Testis (tissue), 3 donors: ENCODE results near the gene ARF3. TPM values are rescaled to one million over a fixed set of nuclear protein-coding genes. Genes with fewer than 3 reads are reported as not detected.

Source experiments
- DNase-seq: peaks from one replicate; pipeline ENCODE4 v3.0.0-alpha.2; 2019
- H3K27ac ChIP-seq, 2 donors: fragments of 200-600 bp; sonication (generic); one replicate each; pipeline ENCODE4 v1.5.1; 2019
- H3K27me3 ChIP-seq: fragments of 200-600 bp; sonication (generic); one replicate; pipeline ENCODE4 v1.5.1; 2019
- H3K36me3 ChIP-seq: fragments of 200-600 bp; sonication (generic); one replicate; pipeline ENCODE4 v1.5.1; 2017; ENCODE audit warnings: low read depth; ENCODE audit errors: missing control alignments
- H3K4me1 ChIP-seq: fragments of 200-600 bp; sonication (generic); one replicate; pipeline ENCODE4 v1.5.1; 2019
- H3K4me3 ChIP-seq, 2 donors: fragments of 200-600 bp; sonication (generic); one replicate each; pipeline ENCODE4 v1.5.1; 2017 to 2019
- H3K9me3 ChIP-seq: fragments of 200-600 bp; sonication (generic); one replicate; pipeline ENCODE4 v1.5.1; 2017
- CTCF ChIP-seq, 3 experiments: fragments of 450-650 bp in 2 of 3; fragments of 200-600 bp in 1 of 3; sonication (generic) in 1 of 3; IDR thresholded peaks; one replicate each; pipeline ENCODE4 v1.5.1; 2016 to 2019; ENCODE audit warnings: antibody characterized with exemption in 3 of 3, mild to moderate bottlenecking in 2 of 3, moderate library complexity in 1 of 3
- POLR2A ChIP-seq: fragments of 450-650 bp; IDR thresholded peaks from one replicate; pipeline ENCODE4 v1.6.1; 2017; ENCODE audit warnings: antibody characterized with exemption, mild to moderate bottlenecking, moderate library complexity
- WGBS, 2 donors: methylation state at CpG; one replicate each; pipeline ENCODE4 v1.1.5; 2018; 5-methylcytosine and 5-hydroxymethylcytosine counted together
- intact Hi-C: fragments of 100-400 bp; cut with DNase I; formaldehyde crosslinking; loops from one replicate; pipeline ENCODE4 v1.15.1; 2023; ENCODE audit warnings: low total_unique reads
- polyA plus RNA-seq: library from polyadenylated mRNA; stranded (reverse); fragments of 350-450 nt; fragmentation: Illumina TruSeq; extraction: RNeasy Lipid Tissue Mini Kit (QIAGEN cat#74804); gene quantifications from one replicate; pipeline ENCODE4 v1.2.3, GENCODE V29; 2014; ENCODE audit warnings: low read depth, low replicate concordance; ENCODE audit not compliant: insufficient read depth
- total RNA-seq, 2 donors: library from RNA; depleted of rRNA; stranded (reverse); fragments of >200 nt; gene quantifications; one replicate each; pipeline ENCODE4 v1.2.3, GENCODE V29; 2016

Gene ARF3
- total and polyA plus RNA-seq, 3 donors from 2014 or later: 78.3 to 134 (median 92.9) TPM

- Histone ChIP-seq H3K4me1 (no peaks in the 10 kb centered on the region), H3K4me3 (no peak overlapping the region), H3K27me3 (no peaks in the 10 kb centered on the region), H3K27ac (no peak overlapping the region), H3K36me3 (no peaks in the 10 kb centered on the region), H3K9me3 (no peaks in the 10 kb centered on the region)
- TF ChIP-seq CTCF (IDR thresholded peaks at IDR 0.05) (no peak), POLR2A (no peak)
- intact Hi-C loops: no loop called here
- DNase-seq: no peak
- WGBS, 2 donors: 66 to 70% methylated on average over 8 to 23 of the region's 23 CpGs
These were observed 29.5 kb upstream of the ARF3 start for GRCh38 chr12:48986720-48987291.

DNA sequence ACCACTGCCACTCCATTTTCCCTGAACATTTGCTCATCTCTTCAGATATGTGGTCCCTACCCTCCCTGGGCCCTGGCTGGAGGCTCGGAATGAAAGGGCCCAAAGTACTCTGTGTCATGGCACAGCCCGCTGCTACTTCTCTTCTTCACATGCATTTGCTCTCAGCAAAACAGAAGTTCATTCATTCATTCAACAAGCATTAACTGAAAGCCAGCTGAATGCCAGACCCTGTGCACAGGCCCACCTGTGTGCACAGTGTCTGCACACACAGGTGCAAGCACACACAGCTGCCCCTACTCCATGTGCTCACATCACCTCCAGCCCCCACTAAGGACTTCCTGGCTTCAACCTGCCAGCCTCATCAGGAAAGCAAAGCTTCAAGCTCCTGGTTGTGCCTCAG is 28.6 kb upstream of the ARF3 start:
- Histone ChIP-seq H3K4me3 (no peak overlapping the region), H3K27me3 (no peaks in the 10 kb centered on the region), H3K9me3 (no peaks in the 10 kb centered on the region), H3K36me3 (no peaks in the 10 kb centered on the region), H3K4me1 (peaks cover 5% of the 10 kb centered on the region), H3K27ac (no peak overlapping the region)
- 78 to 79% methylated on average over 2 of the region's 2 CpGs for WGBS, 2 donors
- intact Hi-C loops: no loop called here
- no peak for TF ChIP-seq POLR2A
- no peak for TF ChIP-seq CTCF (IDR thresholded peaks at IDR 0.05)
- DNase-seq: no peak

DNA sequence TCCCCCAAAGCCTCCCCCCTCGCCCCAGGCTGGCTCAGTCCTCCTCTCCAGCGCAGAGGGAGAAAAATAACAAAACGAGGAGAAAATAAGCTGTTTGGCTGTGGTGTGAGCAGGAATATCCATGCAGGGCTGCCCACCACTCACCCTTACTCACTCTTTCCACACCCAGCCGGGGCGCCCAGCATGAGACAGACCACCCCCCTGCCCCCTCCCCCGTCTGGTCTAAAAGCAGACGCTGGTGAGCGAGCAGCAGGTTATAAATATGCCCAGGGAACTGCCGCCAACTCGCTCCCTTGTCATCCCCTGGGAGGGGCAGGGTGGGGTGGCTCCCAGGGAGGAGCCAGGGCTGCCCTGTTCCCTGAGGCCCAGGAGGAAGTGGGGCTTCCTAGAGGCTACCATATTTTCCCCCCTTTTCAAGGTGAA is 28.2 kb upstream of the ARF3 start:
- DNase-seq: no peak
- no peak overlapping the region for H3K27ac ChIP-seq
- no peaks in the 10 kb centered on the region for H3K36me3 ChIP-seq
- no peaks in the 10 kb centered on the region for H3K27me3 ChIP-seq
- intact Hi-C loops: no loop called here
- H3K9me3 ChIP-seq: no peaks in the 10 kb centered on the region
- H3K4me1 ChIP-seq: peaks cover 7% of the 10 kb centered on the region
- no peak overlapping the region for H3K4me3 ChIP-seq
- TF ChIP-seq CTCF (IDR thresholded peaks at IDR 0.05) (no peak), POLR2A (no peak)
- 41 to 49% methylated on average over 9 to 10 of the region's 10 CpGs for WGBS, 2 donors

- no peaks in the 10 kb centered on the region for H3K27me3 ChIP-seq
These were observed 25.3 kb upstream of the ARF3 start for GRCh38 chr12:48982397-48983080.

More at GRCh38 chr12:48982397-48983080, 25.3 kb upstream of the ARF3 start:
- WGBS, 2 donors: 55 to 70% methylated on average over 6 of the region's 6 CpGs
- Histone ChIP-seq H3K4me3 (no peak overlapping the region), H3K9me3 (no peaks in the 10 kb centered on the region), H3K4me1 (peaks cover 27% of the 10 kb centered on the region), H3K27ac (no peak overlapping the region), H3K36me3 (no peaks in the 10 kb centered on the region)
- no peak for TF ChIP-seq POLR2A
- no peak for TF ChIP-seq CTCF (IDR thresholded peaks at IDR 0.05)
- DNase-seq: no peak
- intact Hi-C loops: no loop called here
